Adrenal gland (tissue), 5 donors: ENCODE results near the gene SLC38A2.

Experiments used
- CTCF ChIP-seq, 6 experiments: fragments of 450-650 bp in 4 of 6; fragments of 200-600 bp in 2 of 6; sonication (generic) in 1 of 6; IDR thresholded peaks; 1 replicate in 5 of 6; 2 replicates in 1 of 6; pipeline versions ENCODE4 v1.5.1 to v1.8.0; 2016 to 2021; ENCODE audit warnings: antibody characterized with exemption in 6 of 6, mild to moderate bottlenecking in 2 of 6, moderate library complexity in 1 of 6
- POLR2A ChIP-seq, 2 donors: fragments of 450-650 bp; IDR thresholded peaks; one replicate each; pipeline ENCODE4 v1.6.1; 2017; ENCODE audit warnings: antibody characterized with exemption in 2 of 2, mild to moderate bottlenecking in 2 of 2, moderate library complexity in 1 of 2
- donor health status: DM: no; HTN: no; CAD: no.

DNA sequence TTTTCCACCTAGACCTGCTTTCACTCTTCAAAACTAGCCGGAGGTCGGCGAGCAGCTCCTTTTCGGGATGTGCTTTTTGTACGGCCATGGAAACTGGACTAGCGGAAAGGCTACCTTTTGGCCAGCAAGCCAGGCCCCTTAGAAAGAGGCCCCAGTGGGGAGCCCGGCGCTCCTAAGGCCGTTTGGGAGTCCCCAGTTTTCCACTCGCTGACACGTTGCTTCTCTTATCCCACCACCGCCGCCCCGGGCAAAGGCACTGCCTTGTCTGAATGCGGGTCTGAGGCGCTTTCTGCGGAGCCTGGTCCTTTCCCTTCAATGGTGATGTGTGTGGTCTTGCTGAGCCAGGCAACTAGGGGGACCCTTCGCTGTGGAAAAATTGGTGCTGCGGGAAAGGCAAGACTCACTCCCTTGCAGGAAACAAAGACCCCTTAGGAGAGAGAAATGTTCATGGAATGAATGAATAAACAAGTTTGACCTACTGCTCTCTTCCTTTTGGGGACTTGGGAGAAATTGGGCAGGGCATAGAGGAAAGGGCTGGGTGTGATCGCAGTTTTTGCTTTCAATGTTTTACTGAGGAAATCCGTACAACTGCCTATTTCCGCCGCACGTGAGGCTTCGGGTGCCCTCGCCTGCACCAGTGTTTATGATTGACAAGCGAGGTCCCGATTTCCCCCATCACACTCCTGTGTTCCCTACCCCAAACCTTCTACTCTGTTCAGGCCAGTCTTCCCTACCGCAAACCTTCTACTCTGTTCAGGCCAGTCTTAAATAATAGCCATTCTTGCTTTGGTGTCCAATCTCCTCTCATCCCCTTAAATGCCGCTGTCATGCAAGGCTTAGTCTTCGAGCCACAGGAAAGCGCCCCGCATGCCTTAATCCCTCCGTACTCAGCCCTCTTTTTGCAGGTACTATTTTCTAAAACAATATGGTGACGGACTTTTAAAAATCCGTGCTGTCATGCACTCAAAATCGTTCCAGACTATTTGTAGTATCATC lies 1.0 kb upstream of the SLC38A2 start:
- peak in 1 of 2 donors; percentile 53 for TF ChIP-seq POLR2A (IDR thresholded peaks at IDR 0.05)
- TF ChIP-seq CTCF (IDR thresholded peaks at IDR 0.05): peak in 1 of 6 experiments; percentile 14
